ENCODE measurements around the gene ALOX15B. TPM values are rescaled to one million over a fixed set of nuclear protein-coding genes. Genes with fewer than 3 reads are reported as not detected.
"Not testable (repeated sequence)": the region's sequence is repeated elsewhere in the genome, so short reads cannot be mapped to it uniquely, and the experiment has no call there.

The ALOX15B gene
- total and polyA plus RNA-seq, 2 experiments from 2014 or later = not detected

- no peaks in the 10 kb centered on the region for H3K9me2 ChIP-seq (ENCODE audit: insufficient read depth)
- no peaks in the 10 kb centered on the region for H3F3A ChIP-seq (ENCODE audit: insufficient read depth)
- no peaks in the 10 kb centered on the region for H4K20me1 ChIP-seq (ENCODE audit: insufficient read depth)
- H3K9ac ChIP-seq = no peak overlapping the region
- DNase-seq = peak; percentile 45
- H3K4me3 ChIP-seq = no peak overlapping the region
- no peaks in the 10 kb centered on the region for H3K36me3 ChIP-seq (ENCODE audit: low read depth)
- in situ Hi-C loops (cut with MboI) = no loop called here
- 59 to 66% methylated on average over 4 of the region's 4 CpGs for WGBS, 2 experiments (ENCODE audit: low coverage in 1 of 2, low lambda C conversion rate in 2 of 2, missing lambda C conversion rate in 2 of 2)
- no peak overlapping the region for H3K4me2 ChIP-seq (ENCODE audit: unreplicated experiment)
- H3K4me1 ChIP-seq (ENCODE audit: insufficient read depth) = peaks cover 21% of the 10 kb centered on the region
- H2AFZ ChIP-seq = 0 out of 2 replicates have a peak overlapping the region, but pooled peaks have one; percentile 32
- no peaks in the 10 kb centered on the region for H3K79me2 ChIP-seq (ENCODE audit: insufficient read depth)
- H3K9me3 ChIP-seq (ENCODE audit: low read depth) = no peaks in the 10 kb centered on the region
- peaks cover 12% of the 10 kb centered on the region; the same call in 1 of the 2 replicates for H3K27me3 ChIP-seq (replicated peaks; ENCODE audit: insufficient read depth)
- no peak overlapping the region for H3K27ac ChIP-seq
- no peak for TF ChIP-seq EZH2 (IDR thresholded peaks at IDR 0.05; ENCODE audit: insufficient read depth, poor library complexity, severe bottlenecking)
- TF ChIP-seq EZH2phosphoT487 (IDR thresholded peaks at IDR 0.05; ENCODE audit: insufficient read depth, low read depth) = no peak
Measured at GRCh38 chr17:8022360-8023003, 16.4 kb upstream of the ALOX15B start.

GRCh38 chr17:8024161-8024560 lies 14.7 kb upstream of the ALOX15B start:
- H3F3A ChIP-seq (ENCODE audit: insufficient read depth); H3K9me3 ChIP-seq (ENCODE audit: low read depth); H3K9ac ChIP-seq; H3K4me3 ChIP-seq; in situ Hi-C loops (cut with MboI); H3K79me2 ChIP-seq (ENCODE audit: insufficient read depth); H3K36me3 ChIP-seq (ENCODE audit: low read depth); H3K27ac ChIP-seq; H3K9me2 ChIP-seq (ENCODE audit: insufficient read depth); H3K4me2 ChIP-seq (ENCODE audit: unreplicated experiment); H4K20me1 ChIP-seq (ENCODE audit: insufficient read depth): not testable (repeated sequence)
- WGBS, 2 experiments (ENCODE audit: low coverage in 1 of 2, low lambda C conversion rate in 2 of 2, missing lambda C conversion rate in 2 of 2) = 75 to 81% methylated on average over 6 of the region's 6 CpGs
- Histone ChIP-seq H2AFZ (peak overlapping the region; percentile 31; the same call in 1 of the 2 replicates), H3K27me3 (replicated peaks; ENCODE audit: insufficient read depth) (peaks cover 20% of the 10 kb centered on the region; the same call in 1 of the 2 replicates), H3K4me1 (ENCODE audit: insufficient read depth) (peaks cover 23% of the 10 kb centered on the region)
- DNase-seq = peak; percentile 30

DNA sequence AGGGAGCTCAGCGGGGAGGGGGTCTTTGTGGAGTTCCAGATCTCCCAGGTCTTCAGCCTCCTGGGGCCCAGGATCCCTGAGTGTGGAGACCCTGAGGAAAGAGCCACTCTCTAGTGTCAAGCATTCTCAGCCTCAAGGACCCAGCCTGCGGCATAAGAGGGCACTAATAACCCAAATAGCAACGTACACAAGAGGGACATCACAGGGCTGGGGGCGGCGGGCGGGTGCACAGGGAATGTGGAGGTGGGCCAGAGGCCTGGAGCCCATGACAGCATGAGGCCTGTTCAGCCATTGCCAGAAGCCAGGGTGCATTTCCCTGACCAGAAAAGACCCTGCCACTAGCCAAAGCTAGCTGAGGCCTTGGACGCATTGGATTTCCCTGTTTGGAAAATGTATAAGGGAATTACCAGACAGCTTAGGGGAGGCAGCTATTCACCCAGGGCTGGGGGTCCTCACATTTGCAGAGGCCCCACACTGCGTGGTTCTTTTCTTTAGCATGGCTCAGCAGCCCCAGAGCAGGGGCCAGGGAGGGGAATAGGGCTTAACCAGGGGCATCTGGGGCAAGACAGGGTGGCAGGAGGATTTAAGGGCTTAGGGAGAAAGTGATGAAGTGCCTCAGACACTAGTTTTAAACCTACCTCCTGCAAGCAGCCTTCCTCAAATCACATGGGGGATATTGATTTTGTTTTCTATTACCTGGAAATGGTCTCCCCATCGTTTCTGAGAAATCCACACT lies 13.5 kb upstream of the ALOX15B start:
- Histone ChIP-seq H4K20me1 (ENCODE audit: insufficient read depth) (no peaks in the 10 kb centered on the region), H3F3A (ENCODE audit: insufficient read depth) (no peaks in the 10 kb centered on the region), H3K4me2 (ENCODE audit: unreplicated experiment) (no peak overlapping the region), H3K9ac (no peak overlapping the region), H3K27ac (no peak overlapping the region), H3K9me2 (ENCODE audit: insufficient read depth) (no peaks in the 10 kb centered on the region), H3K4me1 (ENCODE audit: insufficient read depth) (peaks cover 19% of the 10 kb centered on the region), H2AFZ (no peak overlapping the region), H3K27me3 (replicated peaks; ENCODE audit: insufficient read depth) (peaks cover 20% of the 10 kb centered on the region; the same call in 1 of the 2 replicates), H3K9me3 (ENCODE audit: low read depth) (no peaks in the 10 kb centered on the region), H3K36me3 (ENCODE audit: low read depth) (no peaks in the 10 kb centered on the region), H3K4me3 (no peak overlapping the region), H3K79me2 (ENCODE audit: insufficient read depth) (no peaks in the 10 kb centered on the region)
- no peak for DNase-seq
- no peak for TF ChIP-seq EZH2 (IDR thresholded peaks at IDR 0.05; ENCODE audit: insufficient read depth, poor library complexity, severe bottlenecking)
- in situ Hi-C loops (cut with MboI) = no loop called here
- 55 to 67% methylated on average over 9 of the region's 9 CpGs for WGBS, 2 experiments (ENCODE audit: low coverage in 1 of 2, low lambda C conversion rate in 2 of 2, missing lambda C conversion rate in 2 of 2)

GRCh38 chr17:8029121-8029520 lies 9.7 kb upstream of the ALOX15B start:
- WGBS, 2 experiments (ENCODE audit: low coverage in 1 of 2, low lambda C conversion rate in 2 of 2, missing lambda C conversion rate in 2 of 2) = 26 to 33% methylated on average over 5 of the region's 5 CpGs
- Histone ChIP-seq H3F3A (ENCODE audit: insufficient read depth) (no peaks in the 10 kb centered on the region), H2AFZ (0 out of 2 replicates have a peak overlapping the region, but pooled peaks have one; percentile 15), H3K4me2 (ENCODE audit: unreplicated experiment) (no peak overlapping the region), H3K79me2 (ENCODE audit: insufficient read depth) (no peaks in the 10 kb centered on the region), H3K4me1 (ENCODE audit: insufficient read depth) (peaks cover 11% of the 10 kb centered on the region), H3K27me3 (replicated peaks; ENCODE audit: insufficient read depth) (peaks cover 26% of the 10 kb centered on the region; the same call in 1 of the 2 replicates), H3K36me3 (ENCODE audit: low read depth) (no peaks in the 10 kb centered on the region), H3K4me3 (no peak overlapping the region), H3K9ac (no peak overlapping the region), H4K20me1 (ENCODE audit: insufficient read depth) (no peaks in the 10 kb centered on the region), H3K9me3 (ENCODE audit: low read depth) (no peaks in the 10 kb centered on the region), H3K9me2 (ENCODE audit: insufficient read depth) (no peaks in the 10 kb centered on the region), H3K27ac (no peak overlapping the region)
- TF ChIP-seq EZH2phosphoT487 (IDR thresholded peaks at IDR 0.05; ENCODE audit: insufficient read depth, low read depth) (no peak), EZH2 (IDR thresholded peaks at IDR 0.05; ENCODE audit: insufficient read depth, poor library complexity, severe bottlenecking) (no peak)
- in situ Hi-C loops (cut with MboI) = no loop called here
- peak; percentile 84 for DNase-seq
